ENCODE data around the gene PDGFRA.
"Not testable (repeated sequence)": the region's sequence is repeated elsewhere in the genome, so short reads cannot be mapped to it uniquely, and the experiment has no call there.

The PDGFRA gene

GRCh38 chr4:54227256-54228055 is 1.6 kb upstream of the PDGFRA start:
- DNase-seq (ENCODE audit: low spot score), result peak; percentile 72

- DNase-seq (ENCODE audit: low spot score), result peak; percentile 78
These were observed 1.0 kb upstream of the PDGFRA start for GRCh38 chr4:54228056-54228527.

- peak; percentile 13 for DNase-seq (ENCODE audit: low spot score)
These were observed 547 bp upstream of the PDGFRA start for GRCh38 chr4:54228546-54228945.

- no peak for DNase-seq (ENCODE audit: low spot score)
These were observed 764 bp downstream of the PDGFRA start for GRCh38 chr4:54229631-54230483.

- DNase-seq (ENCODE audit: low spot score), result peak; percentile 15
These were observed 1.7 kb downstream of the PDGFRA start for GRCh38 chr4:54230484-54231418.

- no peak for DNase-seq (ENCODE audit: low spot score)
These were observed 2.3 kb downstream of the PDGFRA start for GRCh38 chr4:54231419-54231767.

GRCh38 chr4:54231768-54232688 is 2.9 kb downstream of the PDGFRA start:
- DNase-seq (ENCODE audit: low spot score), result peak; percentile 23

GRCh38 chr4:54233277-54233696 is 4.2 kb downstream of the PDGFRA start:
- DNase-seq (ENCODE audit: low spot score), result peak; percentile 82

- peak; percentile 73 for DNase-seq (ENCODE audit: low spot score)
These were observed 4.8 kb downstream of the PDGFRA start for GRCh38 chr4:54233697-54234496.

- DNase-seq (ENCODE audit: low spot score), result peak; percentile 15
These were observed 5.6 kb downstream of the PDGFRA start for GRCh38 chr4:54234497-54235205.

- not testable (repeated sequence) for DNase-seq (ENCODE audit: low spot score)
These were observed 7.2 kb downstream of the PDGFRA start for GRCh38 chr4:54236316-54236715.

- no peak for DNase-seq (ENCODE audit: low spot score)
These were observed 8.7 kb downstream of the PDGFRA start for GRCh38 chr4:54237770-54238169.

GRCh38 chr4:54238389-54238788 is 9.3 kb downstream of the PDGFRA start:
- no peak for DNase-seq (ENCODE audit: low spot score)

- not testable (repeated sequence) for DNase-seq (ENCODE audit: low spot score)
These were observed 12.3 kb downstream of the PDGFRA start for GRCh38 chr4:54241268-54241823.

- DNase-seq (ENCODE audit: low spot score), result not testable (repeated sequence)
These were observed 14.4 kb downstream of the PDGFRA start for GRCh38 chr4:54243541-54243940.

GRCh38 chr4:54252312-54252711 is 23.2 kb downstream of the PDGFRA start:
- DNase-seq (ENCODE audit: low spot score), result not testable (repeated sequence)

- no peak for DNase-seq (ENCODE audit: low spot score)
These were observed 25.2 kb downstream of the PDGFRA start for GRCh38 chr4:54254116-54254914.

- DNase-seq (ENCODE audit: low spot score), result no peak
These were observed 25.8 kb downstream of the PDGFRA start for GRCh38 chr4:54254915-54255246.
